C4-2B (cell line): ENCODE measurements around the gene FOXI1.

ENCODE experiments used
- H3K27ac ChIP-seq: fragments of 450-650 bp; 2 replicates; pipeline ENCODE4 v1.5.1; 2017
- CTCF ChIP-seq: fragments of 450-650 bp; conservative IDR thresholded peaks from 2 replicates; pipeline ENCODE4 v1.5.1; 2017; ENCODE audit warnings: mild to moderate bottlenecking
- ZFX ChIP-seq: fragments of 450-650 bp; IDR thresholded peaks from 2 replicates; pipeline ENCODE4 v1.6.1; 2017

Gene FOXI1

DNA sequence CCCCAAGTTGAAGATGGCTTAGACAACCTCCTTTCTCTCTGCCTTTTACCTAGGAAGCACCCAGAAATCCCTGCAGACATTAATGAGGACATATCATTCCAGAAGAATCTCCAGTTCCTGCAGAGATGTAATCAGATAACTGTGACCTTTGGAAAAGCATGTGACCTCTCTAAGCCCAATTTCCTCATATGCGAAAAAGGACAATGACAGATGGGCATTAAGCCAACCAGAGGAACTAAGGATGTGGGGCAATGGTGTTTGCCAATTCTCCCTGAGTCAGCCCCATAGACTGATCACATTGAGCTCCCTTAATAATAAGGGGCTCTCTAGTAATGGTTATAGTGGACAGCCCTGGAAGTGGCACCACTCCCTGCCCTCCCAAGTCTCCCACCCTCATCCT lies 10.1 kb upstream of the FOXI1 start:
- H3K27ac ChIP-seq, result peak overlapping the region; percentile 19
- TF ChIP-seq CTCF (no peak), ZFX (no peak)

DNA sequence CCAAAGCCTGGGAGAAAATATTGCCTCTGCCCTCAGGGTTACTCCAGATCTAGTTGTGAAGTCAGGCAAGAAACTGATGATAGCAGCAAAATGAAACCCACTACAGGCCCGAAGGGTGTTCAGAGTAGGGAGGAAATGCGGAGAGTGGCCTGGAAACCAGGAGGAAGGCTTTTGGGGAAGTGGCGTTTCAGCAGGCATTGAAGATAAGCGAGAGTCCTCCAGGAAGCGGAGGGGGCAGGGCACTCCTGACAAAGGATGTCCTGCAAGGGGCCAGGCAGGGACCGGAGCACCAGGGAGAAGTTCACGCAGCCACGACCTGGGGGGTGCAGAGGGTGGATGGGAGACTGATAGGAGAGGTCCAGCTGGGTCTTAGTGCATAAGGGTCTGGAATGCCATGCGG lies 7.8 kb upstream of the FOXI1 start:
- TF ChIP-seq CTCF, result no peak
- no peak for TF ChIP-seq ZFX
- no peak overlapping the region for H3K27ac ChIP-seq

- no peak for TF ChIP-seq ZFX
- TF ChIP-seq CTCF, result peak; percentile 77
- H3K27ac ChIP-seq, result no peak overlapping the region
Observed at GRCh38 chr5:170100066-170100943, 5.4 kb upstream of the FOXI1 start.

GRCh38 chr5:170103447-170103846 lies 2.2 kb upstream of the FOXI1 start:
- no peak overlapping the region for H3K27ac ChIP-seq
- TF ChIP-seq CTCF, result no peak
- no peak for TF ChIP-seq ZFX

- H3K27ac ChIP-seq, result no peak overlapping the region
- no peak for TF ChIP-seq CTCF
- no peak for TF ChIP-seq ZFX
Observed at GRCh38 chr5:170104299-170104698, 1.4 kb upstream of the FOXI1 start.

- no peak overlapping the region for H3K27ac ChIP-seq
- TF ChIP-seq ZFX, result no peak
- no peak for TF ChIP-seq CTCF
Observed at GRCh38 chr5:170104710-170105109, 987 bp upstream of the FOXI1 start.

DNA sequence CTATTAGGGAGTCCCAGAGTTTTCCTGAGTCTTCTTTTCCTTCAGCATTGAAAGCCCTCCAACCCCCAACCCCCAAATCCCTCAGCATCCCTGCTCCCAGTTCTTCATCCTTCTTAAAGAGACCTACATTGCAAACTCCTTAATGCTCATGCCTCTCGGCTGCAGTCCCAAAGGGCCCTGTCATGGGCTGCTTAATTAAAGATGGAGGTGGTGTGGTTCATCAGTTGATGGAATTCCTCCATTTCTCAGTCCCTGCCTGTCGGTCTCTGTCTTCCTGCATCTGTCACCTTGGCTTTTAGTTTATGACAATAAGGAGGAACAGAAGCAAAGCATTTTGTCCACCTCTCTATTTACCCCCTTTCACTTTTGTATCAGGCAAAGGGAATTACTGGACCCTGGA lies 2.0 kb downstream of the FOXI1 start:
- TF ChIP-seq ZFX, result no peak
- no peak overlapping the region for H3K27ac ChIP-seq

DNA sequence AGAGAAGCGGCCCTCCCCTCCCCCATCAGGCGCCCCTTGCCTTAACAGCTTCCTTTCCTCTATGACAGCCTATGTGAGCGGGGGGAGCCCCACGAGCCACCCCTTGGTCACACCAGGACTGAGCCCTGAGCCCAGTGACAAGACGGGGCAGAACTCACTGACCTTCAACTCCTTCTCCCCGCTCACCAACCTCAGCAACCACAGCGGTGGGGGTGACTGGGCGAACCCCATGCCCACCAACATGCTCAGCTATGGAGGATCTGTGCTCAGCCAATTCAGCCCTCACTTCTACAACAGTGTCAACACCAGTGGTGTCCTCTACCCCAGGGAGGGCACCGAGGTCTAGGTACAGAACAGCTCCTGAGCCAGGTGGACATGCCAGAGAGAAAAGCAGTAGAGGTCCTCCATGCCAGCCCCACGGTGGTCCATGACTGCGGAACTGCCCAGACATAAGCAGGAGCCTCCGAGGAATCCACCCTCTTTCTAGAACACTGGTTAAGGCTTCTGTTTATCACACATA lies 2.6 kb downstream of the FOXI1 start:
- H3K27ac ChIP-seq, result no peak overlapping the region
- TF ChIP-seq ZFX (no peak), CTCF (no peak)
